Measurements from ENCODE around the gene ADAMTSL4. TPM values are rescaled to one million over a fixed set of nuclear protein-coding genes. Genes with fewer than 3 reads are reported as not detected.
A peak's percentile ranks its signal among the peaks of the same experiment; 100 is the strongest.

Gene ADAMTSL4
- total RNA-seq, 2 donors from 2014 or later = 3.7 to 9.7 TPM

GRCh38 chr1:150521196-150521968, 27.8 kb upstream of the ADAMTSL4 start:
- no peaks in the 10 kb centered on the region for H3K9me3 ChIP-seq
- no peaks in the 10 kb centered on the region for H3K4me1 ChIP-seq (replicated peaks)
- TF ChIP-seq POLR2AphosphoS5 (IDR thresholded peaks at IDR 0.05) (no peak), POLR2A (IDR thresholded peaks at IDR 0.05) (no peak), CTCF (IDR thresholded peaks at IDR 0.05) (no peak)
- WGBS = 28% methylated on average over 1 of the region's 1 CpG
- intact Hi-C loops (cut with DNase I) = no loop called here
- no peak overlapping the region for H3K27ac ChIP-seq
- H3K4me3 ChIP-seq = no peak overlapping the region
- DNase-seq (ENCODE audit: low spot score) = no peak
- no peaks in the 10 kb centered on the region for H3K27me3 ChIP-seq (replicated peaks; ENCODE audit: insufficient read depth)
- no peaks in the 10 kb centered on the region for H3K36me3 ChIP-seq

- H3K4me1 ChIP-seq (replicated peaks) = no peaks in the 10 kb centered on the region
- TF ChIP-seq POLR2AphosphoS5 (IDR thresholded peaks at IDR 0.05) = no peak
- no peak for TF ChIP-seq POLR2A (IDR thresholded peaks at IDR 0.05)
- TF ChIP-seq CTCF (IDR thresholded peaks at IDR 0.05) = no peak
- 83% methylated on average over 3 of the region's 3 CpGs for WGBS
- no peaks in the 10 kb centered on the region for H3K36me3 ChIP-seq
- no peak overlapping the region for H3K27ac ChIP-seq
- H3K4me3 ChIP-seq = no peak overlapping the region
- H3K9me3 ChIP-seq = no peaks in the 10 kb centered on the region
- H3K27me3 ChIP-seq (replicated peaks; ENCODE audit: insufficient read depth) = no peaks in the 10 kb centered on the region
- intact Hi-C loops (cut with DNase I) = no loop called here
- no peak for DNase-seq (ENCODE audit: low spot score)
Observed at GRCh38 chr1:150525348-150525747, 23.9 kb upstream of the ADAMTSL4 start.

DNA sequence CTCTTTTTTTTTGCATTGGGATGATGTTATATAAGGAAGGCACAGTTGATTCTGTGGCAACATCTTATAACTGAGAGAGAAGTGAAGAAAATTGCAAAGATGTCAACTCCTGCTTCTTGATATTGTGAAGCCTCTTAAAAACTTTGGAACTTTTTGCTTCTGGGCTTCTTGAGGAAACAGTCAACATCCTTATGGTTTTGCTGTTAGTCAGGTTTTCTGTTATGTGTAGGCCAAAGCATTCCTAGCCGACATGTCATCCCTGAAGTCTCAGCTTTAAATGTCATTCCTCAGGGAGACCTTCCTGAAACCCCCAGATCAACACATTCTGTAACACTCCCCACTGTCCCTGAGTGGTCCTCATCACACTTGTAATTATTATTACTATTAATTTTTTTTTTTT, 21.0 kb upstream of the ADAMTSL4 start:
- WGBS = 84% methylated on average over 1 of the region's 1 CpG

DNA sequence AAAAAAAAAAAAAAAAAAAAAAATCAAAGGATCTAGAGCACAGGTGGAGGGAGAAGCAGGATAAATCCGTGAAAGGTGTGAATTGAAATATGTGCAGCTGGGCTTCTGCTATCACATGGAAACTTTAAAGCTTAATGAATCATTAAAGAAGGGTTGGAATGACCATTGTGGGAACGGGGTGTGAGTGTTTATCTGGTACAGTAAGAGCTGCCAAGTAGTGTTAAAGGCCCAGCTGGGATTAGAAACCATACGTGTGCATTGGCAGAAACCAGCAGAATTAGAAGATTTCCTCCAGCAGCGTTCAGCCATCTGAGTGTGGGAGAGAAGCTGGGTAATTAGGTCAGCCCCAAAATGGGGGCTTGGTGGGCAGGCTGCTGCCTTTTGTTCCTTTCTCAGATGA, 20.2 kb upstream of the ADAMTSL4 start:
- no peaks in the 10 kb centered on the region for H3K36me3 ChIP-seq
- no peaks in the 10 kb centered on the region for H3K4me1 ChIP-seq (replicated peaks)
- 16% methylated on average over 4 of the region's 4 CpGs for WGBS
- no peaks in the 10 kb centered on the region for H3K27me3 ChIP-seq (replicated peaks; ENCODE audit: insufficient read depth)
- peak overlapping the region in 1 of 2 donors; percentile 27 for H3K27ac ChIP-seq
- no peak for DNase-seq (ENCODE audit: low spot score)
- no peaks in the 10 kb centered on the region for H3K9me3 ChIP-seq
- intact Hi-C loops (cut with DNase I) = no loop called here
- no peak overlapping the region for H3K4me3 ChIP-seq
- TF ChIP-seq POLR2AphosphoS5 (IDR thresholded peaks at IDR 0.05) = peak; percentile 15
- TF ChIP-seq POLR2A (IDR thresholded peaks at IDR 0.05) = no peak
- TF ChIP-seq CTCF (IDR thresholded peaks at IDR 0.05) = no peak

More for the DNA sequence above, 21.0 kb upstream of the ADAMTSL4 start:
- TF ChIP-seq POLR2AphosphoS5 (IDR thresholded peaks at IDR 0.05) = no peak
- no peak for TF ChIP-seq CTCF (IDR thresholded peaks at IDR 0.05)
- no peak for TF ChIP-seq POLR2A (IDR thresholded peaks at IDR 0.05)
- Histone ChIP-seq H3K4me3 (no peak overlapping the region), H3K9me3 (no peaks in the 10 kb centered on the region), H3K4me1 (replicated peaks) (no peaks in the 10 kb centered on the region), H3K36me3 (no peaks in the 10 kb centered on the region), H3K27ac (no peak overlapping the region), H3K27me3 (replicated peaks; ENCODE audit: insufficient read depth) (no peaks in the 10 kb centered on the region)
- intact Hi-C loops (cut with DNase I) = no loop called here
- no peak for DNase-seq (ENCODE audit: low spot score)
